HG03039 (cell line): ENCODE measurements around the gene CFAP45.

Source experiments
- ATAC-seq: cut with Tn5 transposase; IDR thresholded peaks from one replicate; pipeline ENCODE4 v1.9.1; 2021; ENCODE audit warnings: mild to moderate bottlenecking, moderate library complexity; ENCODE audit not compliant: unreplicated experiment

Gene CFAP45

DNA sequence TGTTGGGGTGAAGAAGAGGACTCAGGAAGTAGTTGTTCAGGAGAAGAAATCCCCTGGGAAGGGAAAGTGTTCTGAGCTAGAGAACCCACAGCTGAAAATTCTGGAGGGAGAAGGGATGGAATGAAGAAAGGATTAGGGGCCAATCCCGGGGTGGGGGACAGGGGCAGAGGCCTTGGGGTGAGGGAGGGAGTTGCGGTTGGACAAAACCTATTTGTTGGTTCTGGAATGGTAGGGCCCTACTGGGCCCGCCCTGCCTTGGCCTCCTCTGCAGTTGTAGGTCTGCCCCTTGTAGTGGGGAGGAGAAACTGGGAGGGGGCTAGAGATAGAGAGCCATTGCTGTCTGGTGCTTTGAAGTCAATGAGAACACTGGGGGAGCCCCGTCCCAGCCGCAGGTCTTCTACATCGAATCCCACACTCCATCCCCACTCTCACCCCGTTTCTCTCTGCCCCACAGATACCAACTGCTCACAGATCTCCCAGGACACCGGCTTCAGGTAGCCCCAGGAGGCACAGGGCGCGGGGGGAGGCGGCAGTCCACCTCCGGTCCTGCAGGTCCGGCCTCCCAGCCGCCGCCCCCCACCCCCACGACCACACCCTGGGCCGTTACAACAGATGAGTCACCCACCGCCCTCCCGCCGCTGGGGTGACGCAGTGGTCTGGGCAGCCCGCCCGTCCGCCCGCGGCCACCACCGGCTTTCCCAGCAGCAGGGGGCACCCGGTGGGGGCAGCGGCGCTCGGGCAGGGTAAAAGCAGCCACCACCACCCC lies 24.2 kb upstream of the CFAP45 start:
- no peak for ATAC-seq

DNA sequence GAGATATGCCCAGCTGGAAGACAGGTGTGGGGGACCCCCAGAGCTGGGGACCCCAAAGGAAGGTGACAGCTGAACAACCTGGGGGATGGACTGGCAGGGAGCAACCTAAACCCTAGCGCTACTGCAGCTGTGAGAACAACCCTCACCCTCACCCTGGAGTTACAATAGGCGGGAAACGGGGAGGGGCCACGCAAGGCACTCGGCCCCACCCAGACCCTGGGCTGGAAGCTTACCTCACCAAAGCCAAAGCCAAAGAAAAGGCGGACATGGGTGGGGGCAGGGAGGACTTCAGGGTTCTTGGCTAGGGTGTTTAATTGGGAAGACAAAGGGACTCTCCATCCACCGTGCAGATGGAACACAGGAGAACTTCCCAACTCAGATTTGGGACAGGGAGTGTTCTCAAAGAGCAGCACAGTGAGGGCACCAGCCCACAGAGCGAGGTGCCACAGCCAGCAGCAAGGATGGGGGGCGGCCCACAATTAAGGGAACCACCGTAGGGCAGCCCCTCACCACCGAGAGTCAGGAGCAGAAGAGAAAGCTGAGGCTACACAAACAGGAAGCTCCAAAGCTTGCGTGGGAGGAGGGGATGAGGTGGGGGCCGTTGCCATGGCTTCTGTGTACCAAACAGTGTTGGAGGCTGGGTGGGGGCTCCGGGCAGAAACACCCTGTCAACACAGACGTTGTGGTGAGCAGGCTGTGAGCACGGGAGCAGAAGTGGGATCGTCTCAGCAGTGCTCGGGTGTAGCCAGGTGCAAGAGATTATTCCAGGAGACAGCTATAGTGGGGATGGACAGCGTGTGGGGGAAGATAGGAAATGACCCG lies 23.4 kb upstream of the CFAP45 start:
- ATAC-seq, result peak; percentile 22

DNA sequence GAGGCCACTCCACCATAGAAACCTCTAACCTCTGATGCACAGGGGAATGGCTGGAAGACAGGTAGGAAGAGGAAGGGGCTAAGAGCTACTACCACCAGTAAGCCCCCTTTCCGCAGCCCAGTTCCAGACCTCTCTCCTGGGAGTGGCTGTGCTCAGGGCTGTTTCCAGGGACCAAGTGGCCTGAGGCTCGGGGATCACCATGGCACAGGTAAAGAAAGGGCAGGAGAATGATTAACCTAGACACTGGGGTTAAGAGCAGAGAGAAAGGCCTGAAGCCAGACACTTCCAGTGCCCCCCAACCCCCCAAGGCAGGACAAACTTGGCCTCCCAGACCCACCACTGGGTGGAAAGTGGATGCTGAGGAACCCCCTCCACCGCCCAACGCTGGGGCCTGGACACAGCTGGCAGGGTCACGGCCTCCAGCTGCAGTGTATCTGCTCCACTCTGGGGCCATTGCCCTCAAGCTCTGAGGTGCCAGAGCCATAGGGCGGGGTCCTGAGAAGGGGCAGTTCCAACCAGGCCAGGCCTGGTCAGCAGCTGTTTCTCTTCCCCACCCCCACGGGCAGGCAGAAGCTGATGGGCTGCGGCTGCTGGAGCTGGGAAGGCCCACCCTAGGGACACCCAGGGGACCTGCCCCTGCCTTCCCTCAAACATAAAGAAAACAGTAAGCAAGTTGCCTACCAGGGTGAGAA lies 22.7 kb upstream of the CFAP45 start:
- ATAC-seq, result no peak

DNA sequence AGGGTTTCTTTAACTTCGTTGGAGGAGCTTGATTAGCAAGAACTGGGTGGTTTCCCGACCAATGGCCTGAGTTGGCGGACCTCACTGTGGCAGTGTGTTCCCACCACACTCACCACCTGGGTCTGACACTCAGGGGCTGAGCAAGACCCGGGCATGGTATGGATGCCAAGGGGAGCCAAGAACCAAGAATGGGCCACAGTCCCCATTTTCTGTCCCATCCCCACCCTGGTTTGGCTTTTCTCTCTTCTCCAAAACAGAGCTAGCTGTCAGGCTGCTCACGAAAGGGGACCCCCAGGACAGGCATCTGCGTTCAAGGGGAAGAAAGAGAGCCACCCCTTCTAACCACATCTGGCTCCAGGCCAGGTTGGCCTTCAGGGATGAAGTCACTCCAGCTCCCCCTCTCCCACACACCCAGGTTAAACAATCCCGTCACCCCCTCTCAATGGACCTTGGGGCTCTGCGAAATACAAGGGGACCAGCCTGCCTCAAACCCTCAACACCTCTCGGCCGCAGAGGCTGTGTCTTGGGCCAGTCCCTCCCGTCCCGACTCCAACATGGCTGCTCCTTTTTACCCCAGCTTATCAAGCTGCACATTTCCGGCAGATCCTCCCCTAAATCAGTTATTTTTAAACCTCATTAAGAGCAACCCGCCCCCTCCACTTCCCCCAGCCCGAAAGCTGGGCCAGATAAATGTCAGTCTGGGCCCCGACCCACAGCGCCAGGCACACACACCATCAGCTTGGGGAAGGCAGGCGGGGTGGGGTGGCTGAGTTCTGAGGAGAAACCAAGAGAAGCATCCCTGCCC lies 21.9 kb upstream of the CFAP45 start:
- no peak for ATAC-seq

DNA sequence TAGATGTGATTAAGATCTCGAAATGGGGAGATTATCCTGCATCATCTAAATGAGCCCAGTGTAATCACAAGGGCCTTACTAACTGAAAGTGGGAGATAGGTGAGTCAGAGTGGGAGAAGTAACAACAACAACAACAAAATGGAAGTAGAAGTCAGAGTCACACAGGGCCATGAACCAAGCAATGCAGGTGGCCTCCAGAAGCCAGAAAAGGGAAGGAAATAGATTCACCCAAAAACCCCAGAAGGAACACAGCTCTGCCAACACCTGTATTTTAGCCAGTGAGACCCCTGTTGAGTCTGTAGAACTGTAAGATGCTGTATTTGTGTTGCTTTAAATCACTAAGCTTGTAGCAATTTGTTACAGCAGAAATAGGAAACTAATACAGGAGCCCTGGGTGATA lies 21.3 kb upstream of the CFAP45 start:
- peak; percentile 21 for ATAC-seq

GRCh38 chr1:159920651-159921050 lies 20.7 kb upstream of the CFAP45 start:
- ATAC-seq, result no peak

DNA sequence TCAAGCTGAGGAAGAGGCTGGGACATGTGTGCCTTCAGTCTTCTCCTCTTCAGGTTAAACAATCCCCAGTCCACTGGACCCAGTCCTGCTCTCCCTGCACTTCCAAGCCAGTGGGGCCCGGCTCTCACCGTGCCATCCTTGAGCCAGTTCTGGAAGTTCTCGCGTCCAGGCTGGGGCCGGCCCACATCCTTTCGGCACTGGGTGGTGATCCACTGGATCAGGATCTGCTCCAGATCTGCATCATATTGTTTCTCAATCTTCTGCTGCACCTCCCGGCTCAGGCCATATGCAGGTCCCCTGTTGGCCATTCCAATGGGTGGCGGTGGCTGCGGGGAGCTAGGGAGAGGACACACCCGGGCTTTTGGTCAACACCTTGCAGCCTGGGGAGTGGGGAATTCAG lies 20.2 kb upstream of the CFAP45 start:
- no peak for ATAC-seq

DNA sequence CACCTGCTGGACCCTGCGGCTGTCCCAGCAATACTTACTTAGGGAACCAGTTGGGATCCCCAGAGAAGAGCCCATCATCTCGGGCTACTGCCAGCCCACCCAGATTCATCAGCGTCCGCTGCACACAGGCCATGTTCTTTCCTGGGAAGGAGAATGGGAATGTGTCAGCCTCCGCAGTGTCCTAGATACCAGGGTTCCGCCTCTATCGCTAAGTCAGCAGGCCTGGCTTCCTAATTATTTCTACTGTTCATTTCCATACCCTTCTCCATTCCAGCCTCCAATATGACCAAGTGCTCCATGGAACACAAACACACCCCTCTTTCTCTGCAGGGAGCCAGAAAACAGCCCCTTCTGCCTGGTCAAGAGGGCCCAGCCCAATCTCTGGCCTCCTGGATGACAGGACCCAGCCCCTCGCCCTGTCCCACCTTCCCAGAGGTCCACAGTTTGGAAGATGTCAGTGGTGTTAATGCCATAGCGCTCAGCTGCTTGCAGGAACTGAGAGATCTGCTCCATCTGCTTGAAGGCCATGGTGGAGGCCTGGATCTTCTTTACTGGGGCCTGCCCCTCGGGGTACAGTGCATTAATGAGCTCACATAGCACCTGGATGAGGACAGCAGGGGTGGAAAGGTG lies 19.4 kb upstream of the CFAP45 start:
- ATAC-seq, result no peak

DNA sequence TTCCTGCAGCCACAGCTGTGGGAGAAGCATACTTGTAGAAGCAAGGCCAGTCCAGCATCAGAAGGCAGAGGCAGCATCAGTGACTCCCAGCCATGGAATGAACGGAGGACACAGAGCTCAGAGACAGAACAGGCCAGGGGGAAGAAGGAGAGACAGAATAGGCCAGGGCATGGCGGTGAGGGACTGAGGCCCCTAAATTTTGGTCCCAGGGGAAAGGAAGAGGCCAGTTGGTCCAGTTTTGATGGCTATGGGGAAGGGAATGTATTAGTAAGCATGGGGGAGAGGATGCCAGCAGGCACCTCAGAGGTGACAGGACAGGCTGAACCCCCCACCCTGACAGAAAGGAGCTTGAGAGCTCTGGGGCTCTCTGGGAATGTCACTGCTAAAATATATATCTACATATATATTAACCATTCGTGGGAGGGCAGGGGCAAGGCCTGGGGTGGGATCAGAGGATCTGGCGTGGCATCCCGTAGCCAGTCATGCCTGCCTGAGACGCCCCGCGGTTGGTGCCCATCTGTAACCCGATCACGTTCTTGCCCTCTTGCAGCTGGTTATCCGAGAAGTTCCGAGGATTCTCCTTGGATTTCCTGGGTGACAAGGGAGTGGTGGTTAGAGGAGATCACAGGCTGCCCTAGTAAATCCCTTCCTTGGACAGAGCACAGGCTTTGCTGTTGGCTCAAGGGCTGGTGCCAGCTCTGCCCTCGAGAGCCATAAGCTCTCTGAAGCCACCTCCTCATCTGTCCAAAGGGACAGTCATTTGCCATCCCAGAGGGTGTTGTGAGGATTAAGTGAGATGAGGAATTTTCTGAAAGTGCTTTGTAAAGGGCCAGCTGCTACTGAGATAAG lies 18.6 kb upstream of the CFAP45 start:
- no peak for ATAC-seq

DNA sequence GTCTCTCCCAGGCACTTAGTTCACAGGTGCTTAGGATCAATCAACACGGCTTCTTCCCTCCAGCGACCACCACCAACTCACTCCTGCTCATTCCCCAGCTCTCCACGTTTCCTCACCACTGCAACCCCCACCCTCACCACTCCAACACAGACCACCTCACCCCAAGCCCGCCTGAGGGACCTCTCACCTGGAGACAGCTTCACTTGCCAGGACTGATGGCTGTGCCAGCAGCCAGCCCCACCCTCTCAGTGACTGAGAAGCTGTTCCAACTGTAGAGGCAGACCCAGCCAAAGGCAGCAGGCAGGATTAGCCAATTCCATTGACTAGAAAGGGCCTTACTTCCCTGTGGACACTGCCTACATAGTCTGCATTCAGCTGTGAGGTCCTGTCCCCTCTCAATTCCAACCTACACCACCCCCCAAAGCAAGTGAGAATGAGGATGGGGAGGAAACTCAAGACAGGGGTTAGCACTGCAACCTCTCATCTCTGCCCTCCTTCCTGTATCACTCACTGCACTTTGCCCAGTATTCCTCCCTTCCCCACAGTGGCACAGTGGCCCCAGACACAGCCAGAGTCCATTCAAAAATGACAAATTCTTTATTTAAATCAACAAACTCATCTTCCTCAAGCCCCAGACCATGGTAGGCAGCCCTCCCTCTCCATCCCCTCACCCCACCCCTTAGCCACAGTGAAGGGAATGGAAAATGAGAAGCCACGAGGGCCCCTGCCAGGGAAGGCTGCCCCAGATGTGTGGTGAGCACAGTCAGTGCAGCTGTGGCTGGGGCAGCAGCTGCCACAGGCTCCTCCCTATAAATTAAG lies 17.8 kb upstream of the CFAP45 start:
- no peak for ATAC-seq

- ATAC-seq, result no peak
These were observed 16.5 kb upstream of the CFAP45 start for GRCh38 chr1:159916242-159917051.

GRCh38 chr1:159915571-159916241 lies 15.7 kb upstream of the CFAP45 start:
- ATAC-seq, result no peak

DNA sequence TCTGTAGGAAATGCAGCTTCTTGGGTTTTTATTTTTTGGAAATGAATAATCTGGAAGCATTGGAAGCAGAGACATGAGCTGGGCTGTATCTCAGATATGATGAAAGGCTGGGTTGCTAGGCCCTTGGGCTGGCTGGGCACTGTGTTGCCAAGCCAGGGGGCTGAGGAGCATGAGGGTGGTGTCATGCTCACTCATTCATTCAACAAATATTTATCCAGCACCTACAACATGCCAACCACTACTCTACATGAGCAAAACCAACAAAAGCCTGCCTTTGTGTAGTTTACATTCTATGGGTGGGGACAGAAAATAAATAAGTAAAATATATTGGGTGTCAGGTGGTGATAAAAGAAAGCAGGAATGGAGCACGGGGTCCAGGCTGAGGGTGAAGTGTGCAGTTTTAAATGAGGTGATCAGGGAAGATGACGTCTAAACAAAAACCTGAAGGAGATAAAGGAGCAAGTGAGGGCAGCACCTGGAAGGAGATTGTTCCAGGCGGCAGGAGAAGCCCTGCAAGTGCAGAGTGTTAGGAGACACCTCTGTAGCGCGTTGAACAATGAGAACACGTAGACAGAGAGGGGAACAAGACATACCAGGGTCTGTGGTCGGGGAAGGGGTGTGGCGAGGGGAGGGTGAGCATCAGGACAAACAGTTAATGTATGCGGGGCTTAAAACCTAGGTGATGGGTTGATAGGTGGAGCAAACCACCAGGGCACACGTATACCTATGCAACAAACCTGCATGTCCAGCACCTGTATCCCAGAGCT lies 14.5 kb upstream of the CFAP45 start:
- ATAC-seq, result no peak

DNA sequence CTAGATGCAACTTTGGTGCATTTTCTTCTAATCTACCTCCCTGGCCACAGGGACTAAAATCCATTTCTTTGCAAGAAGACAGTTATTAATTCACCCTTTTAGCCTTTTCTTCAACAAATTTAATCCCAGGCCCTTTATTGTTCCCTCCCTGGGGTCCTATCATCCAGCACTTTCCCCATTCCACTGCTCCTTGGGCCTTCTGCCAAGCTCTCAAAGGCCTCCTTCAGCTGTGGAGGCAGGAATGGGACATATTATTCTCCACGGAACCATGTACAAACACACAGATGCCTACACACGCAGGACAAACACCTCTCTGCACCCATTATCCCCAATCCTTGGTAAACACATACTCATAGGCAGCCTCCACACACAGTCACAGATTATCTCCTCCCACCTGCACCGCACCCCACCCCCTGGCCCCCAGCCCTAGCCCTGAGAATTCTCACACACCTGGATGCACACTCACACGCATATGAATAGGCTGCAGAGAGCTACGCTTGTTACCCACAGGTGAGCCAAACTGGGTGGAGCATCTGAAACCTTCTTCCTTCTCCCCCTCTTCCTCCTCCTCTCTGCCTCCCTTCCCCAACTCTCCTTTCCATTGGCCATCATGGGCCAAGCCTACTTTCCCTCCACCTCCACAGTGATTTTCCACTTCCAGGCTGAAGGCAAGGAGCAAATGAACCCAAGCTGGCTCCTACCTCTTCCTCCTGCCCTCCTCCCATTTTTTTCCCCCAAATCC lies 13.7 kb upstream of the CFAP45 start:
- ATAC-seq, result no peak

GRCh38 chr1:159911326-159912070 lies 11.5 kb upstream of the CFAP45 start:
- ATAC-seq, result no peak
